ENCODE measurements around the gene RSPH3. TPM values are rescaled to one million over a fixed set of nuclear protein-coding genes. Genes with fewer than 3 reads are reported as not detected.

Gene RSPH3
- total and polyA plus RNA-seq, 10 of the 15 experiments (the other 5 are each of a cell fraction or from before 2014, with no cell fraction given): 0.40 to 3.5 (median 1.4) TPM

DNA sequence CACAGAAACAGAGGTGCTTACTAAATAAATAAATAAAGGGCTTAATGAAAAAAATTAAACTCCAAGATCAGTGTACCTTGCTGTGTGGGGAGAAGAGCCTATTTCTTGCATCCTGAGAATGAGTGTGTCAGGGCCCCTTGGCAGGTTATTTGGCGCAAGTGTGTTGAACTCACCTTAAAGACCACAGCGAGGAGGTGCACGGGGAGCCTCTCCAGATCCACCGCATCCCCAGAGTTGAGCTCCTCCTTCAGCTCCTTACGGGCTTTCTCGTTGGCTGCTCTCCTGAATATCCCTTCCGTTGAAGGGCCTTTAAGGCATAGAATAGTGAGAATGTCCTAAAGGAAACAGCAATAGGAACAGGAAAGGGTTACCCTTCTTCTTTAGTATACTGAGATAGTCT, 41.2 kb upstream of the RSPH3 start:
- no peak overlapping the region for H3K4me3 ChIP-seq
- no peaks in the 10 kb centered on the region; the same call in 2 of the 3 replicates for H3K9me3 ChIP-seq (replicated peaks; ENCODE audit: control insufficient read depth, insufficient read depth, low read length)
- ATAC-seq (no peak), FAIRE-seq (no peak), DNase-seq (ENCODE audit: low read depth, low spot score) (no peak)
- peaks cover 8 to 16% of the 10 kb centered on the region in 2 experiments; a peak in 3 of 4 replicates for H3K36me3 ChIP-seq (ENCODE audit: control insufficient read depth in 2 of 2, insufficient read depth in 2 of 2, low read length in 1 of 2)
- no peak overlapping the region for H3K4me2 ChIP-seq (ENCODE audit: control insufficient read depth, insufficient read depth)
- RAD21 ChIA-PET (ENCODE audit: unreplicated experiment): interaction anchor here (1.1 to 9.6 kb wide), 7 partner anchors 16 to 93 kb away, joined by 3 to 298 read pairs (median 62); partner anchors contain the start of gene RSPH3
- POLR2A ChIA-PET: interaction anchor here (0.7 to 5.5 kb wide), 5 partner anchors 17 to 65 kb away, joined by 3 to 79 read pairs (median 4); no protein-coding TSS in a partner anchor
- 74% methylated on average over 7 of the region's 7 CpGs for WGBS (ENCODE audit: insufficient coverage, insufficient replicate concordance, low lambda C conversion rate, missing lambda C conversion rate)
- peaks cover 43% of the 10 kb centered on the region for H3K4me1 ChIP-seq (ENCODE audit: control insufficient read depth, insufficient read depth, low read length)
- SMC1A ChIA-PET (ENCODE audit: uncharacterized antibody, unreplicated experiment): interaction anchor here (1.0 to 14.9 kb wide), 12 partner anchors 9 to 238 kb away, joined by 3 to 415 read pairs (median 26); partner anchors contain the start of gene RSPH3
- BruUV-seq (replicated peaks): no TSS peak
- H3K27ac ChIP-seq (ENCODE audit: control insufficient read depth, insufficient read depth): no peak overlapping the region
- TF ChIP-seq DPF2 (IDR thresholded peaks at IDR 0.05): no peak
- no peak for TF ChIP-seq PML (IDR thresholded peaks at IDR 0.05; ENCODE audit: low read length)
- TF ChIP-seq JUND (IDR thresholded peaks at IDR 0.05; ENCODE audit: low read depth, low read length): no peak
- TF ChIP-seq, protein P1, sequence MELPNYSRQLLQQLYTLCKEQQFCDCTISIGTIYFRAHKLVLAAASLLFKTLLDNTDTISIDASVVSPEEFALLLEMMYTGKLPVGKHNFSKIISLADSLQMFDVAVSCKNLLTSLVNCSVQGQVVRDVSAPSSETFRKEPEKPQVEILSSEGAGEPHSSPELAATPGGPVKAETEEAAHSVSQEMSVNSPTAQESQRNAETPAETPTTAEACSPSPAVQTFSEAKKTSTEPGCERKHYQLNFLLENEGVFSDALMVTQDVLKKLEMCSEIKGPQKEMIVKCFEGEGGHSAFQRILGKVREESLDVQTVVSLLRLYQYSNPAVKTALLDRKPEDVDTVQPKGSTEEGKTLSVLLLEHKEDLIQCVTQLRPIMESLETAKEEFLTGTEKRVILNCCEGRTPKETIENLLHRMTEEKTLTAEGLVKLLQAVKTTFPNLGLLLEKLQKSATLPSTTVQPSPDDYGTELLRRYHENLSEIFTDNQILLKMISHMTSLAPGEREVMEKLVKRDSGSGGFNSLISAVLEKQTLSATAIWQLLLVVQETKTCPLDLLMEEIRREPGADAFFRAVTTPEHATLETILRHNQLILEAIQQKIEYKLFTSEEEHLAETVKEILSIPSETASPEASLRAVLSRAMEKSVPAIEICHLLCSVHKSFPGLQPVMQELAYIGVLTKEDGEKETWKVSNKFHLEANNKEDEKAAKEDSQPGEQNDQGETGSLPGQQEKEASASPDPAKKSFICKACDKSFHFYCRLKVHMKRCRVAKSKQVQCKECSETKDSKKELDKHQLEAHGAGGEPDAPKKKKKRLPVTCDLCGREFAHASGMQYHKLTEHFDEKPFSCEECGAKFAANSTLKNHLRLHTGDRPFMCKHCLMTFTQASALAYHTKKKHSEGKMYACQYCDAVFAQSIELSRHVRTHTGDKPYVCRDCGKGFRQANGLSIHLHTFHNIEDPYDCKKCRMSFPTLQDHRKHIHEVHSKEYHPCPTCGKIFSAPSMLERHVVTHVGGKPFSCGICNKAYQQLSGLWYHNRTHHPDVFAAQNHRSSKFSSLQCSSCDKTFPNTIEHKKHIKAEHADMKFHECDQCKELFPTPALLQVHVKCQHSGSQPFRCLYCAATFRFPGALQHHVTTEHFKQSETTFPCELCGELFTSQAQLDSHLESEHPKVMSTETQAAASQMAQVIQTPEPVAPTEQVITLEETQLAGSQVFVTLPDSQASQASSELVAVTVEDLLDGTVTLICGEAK (IDR thresholded peaks at IDR 0.05; ENCODE audit: borderline replicate concordance): no peak
- TF ChIP-seq, protein P2, sequence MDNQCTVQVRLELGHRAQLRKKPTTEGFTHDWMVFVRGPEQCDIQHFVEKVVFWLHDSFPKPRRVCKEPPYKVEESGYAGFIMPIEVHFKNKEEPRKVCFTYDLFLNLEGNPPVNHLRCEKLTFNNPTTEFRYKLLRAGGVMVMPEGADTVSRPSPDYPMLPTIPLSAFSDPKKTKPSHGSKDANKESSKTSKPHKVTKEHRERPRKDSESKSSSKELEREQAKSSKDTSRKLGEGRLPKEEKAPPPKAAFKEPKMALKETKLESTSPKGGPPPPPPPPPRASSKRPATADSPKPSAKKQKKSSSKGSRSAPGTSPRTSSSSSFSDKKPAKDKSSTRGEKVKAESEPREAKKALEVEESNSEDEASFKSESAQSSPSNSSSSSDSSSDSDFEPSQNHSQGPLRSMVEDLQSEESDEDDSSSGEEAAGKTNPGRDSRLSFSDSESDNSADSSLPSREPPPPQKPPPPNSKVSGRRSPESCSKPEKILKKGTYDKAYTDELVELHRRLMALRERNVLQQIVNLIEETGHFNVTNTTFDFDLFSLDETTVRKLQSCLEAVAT (IDR thresholded peaks at IDR 0.05): no peak
- TF ChIP-seq, protein P3, sequence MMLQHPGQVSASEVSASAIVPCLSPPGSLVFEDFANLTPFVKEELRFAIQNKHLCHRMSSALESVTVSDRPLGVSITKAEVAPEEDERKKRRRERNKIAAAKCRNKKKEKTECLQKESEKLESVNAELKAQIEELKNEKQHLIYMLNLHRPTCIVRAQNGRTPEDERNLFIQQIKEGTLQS (IDR thresholded peaks at IDR 0.05; ENCODE audit: borderline replicate concordance, extremely low read depth, low read depth, low read length): no peak
- no peak for TF ChIP-seq NFXL1 (IDR thresholded peaks at IDR 0.05; ENCODE audit: borderline replicate concordance)
- TF ChIP-seq, protein P4, sequence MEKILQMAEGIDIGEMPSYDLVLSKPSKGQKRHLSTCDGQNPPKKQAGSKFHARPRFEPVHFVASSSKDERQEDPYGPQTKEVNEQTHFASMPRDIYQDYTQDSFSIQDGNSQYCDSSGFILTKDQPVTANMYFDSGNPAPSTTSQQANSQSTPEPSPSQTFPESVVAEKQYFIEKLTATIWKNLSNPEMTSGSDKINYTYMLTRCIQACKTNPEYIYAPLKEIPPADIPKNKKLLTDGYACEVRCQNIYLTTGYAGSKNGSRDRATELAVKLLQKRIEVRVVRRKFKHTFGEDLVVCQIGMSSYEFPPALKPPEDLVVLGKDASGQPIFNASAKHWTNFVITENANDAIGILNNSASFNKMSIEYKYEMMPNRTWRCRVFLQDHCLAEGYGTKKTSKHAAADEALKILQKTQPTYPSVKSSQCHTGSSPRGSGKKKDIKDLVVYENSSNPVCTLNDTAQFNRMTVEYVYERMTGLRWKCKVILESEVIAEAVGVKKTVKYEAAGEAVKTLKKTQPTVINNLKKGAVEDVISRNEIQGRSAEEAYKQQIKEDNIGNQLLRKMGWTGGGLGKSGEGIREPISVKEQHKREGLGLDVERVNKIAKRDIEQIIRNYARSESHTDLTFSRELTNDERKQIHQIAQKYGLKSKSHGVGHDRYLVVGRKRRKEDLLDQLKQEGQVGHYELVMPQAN (conservative IDR thresholded peaks at IDR 0.05): no peak
- no peak for TF ChIP-seq STAT1 (conservative IDR thresholded peaks at IDR 0.05)
- no peak for TF ChIP-seq NR2F1 (conservative IDR thresholded peaks at IDR 0.05)
- TF ChIP-seq ZNF217 (IDR thresholded peaks at IDR 0.05): no peak
- no peaks in the 10 kb centered on the region for H4K20me1 ChIP-seq (ENCODE audit: control insufficient read depth, insufficient read depth)
- no peak overlapping the region for H2AFZ ChIP-seq (ENCODE audit: control insufficient read depth, low read depth, low read length)
- no peak overlapping the region for H3K9ac ChIP-seq (ENCODE audit: control insufficient read depth, insufficient read depth, low read length)
- CTCF ChIA-PET: interaction anchor here (0.6 to 16.7 kb wide), 12 partner anchors 8 to 333 kb away, joined by 3 to 481 read pairs (median 13); partner anchors contain the start of gene RSPH3
- intact Hi-C loops (cut with micrococcal nuclease; ENCODE audit: unreplicated experiment) (loop anchor here (10.0 kb wide), 1 partner anchor 934 kb away; no protein-coding TSS in a partner anchor), in situ Hi-C loops (cut with MboI) (loop anchor here (5.0 kb wide), 1 partner anchor 66 kb away; no protein-coding TSS in a partner anchor)
- H3K79me2 ChIP-seq (ENCODE audit: control insufficient read depth, insufficient read depth, low read length): peaks cover 2% of the 10 kb centered on the region; the same call in 1 of the 2 replicates
- H3K27me3 ChIP-seq (replicated peaks in 1 of 2; ENCODE audit: control insufficient read depth in 2 of 2, insufficient read depth in 2 of 2, low read length in 1 of 2): no peaks in the 10 kb centered on the region

Data from GM12878 (cell line).